Measurements from ENCODE around the gene GCDH. TPM values are rescaled to one million over a fixed set of nuclear protein-coding genes. Genes with fewer than 3 reads are reported as not detected.

GCDH gene
- total RNA-seq, 1 experiment from 2014 or later, result 53.2 TPM

GRCh38 chr19:12913011-12913561, 22.1 kb downstream of the GCDH start:
- Histone ChIP-seq H3K4me1 (ENCODE audit: insufficient read depth, low read length) (peaks cover 4% of the 10 kb centered on the region; the same call in 1 of the 2 replicates), H3K79me2 (ENCODE audit: insufficient read depth, low read length) (no peaks in the 10 kb centered on the region), H2AK5ac (ENCODE audit: insufficient read length, low read length) (no peak overlapping the region), H3K4me2 (ENCODE audit: insufficient read depth, insufficient read length, low read length) (peak overlapping the region; percentile 15), H2BK20ac (ENCODE audit: low read depth, low read length, poor library complexity, severe bottlenecking) (no peak overlapping the region), H3K79me1 (ENCODE audit: insufficient read depth, low read depth, low read length, poor library complexity, severe bottlenecking) (no peaks in the 10 kb centered on the region), H4K8ac (replicated peaks; ENCODE audit: insufficient read length, low read depth, low read length) (no peak overlapping the region), H4K91ac (ENCODE audit: insufficient read length, low read depth, low read length) (no peak overlapping the region), H2AFZ (ENCODE audit: low read length) (no peak overlapping the region), H3K23me2 (ENCODE audit: insufficient read length, low read depth, low read length, poor library complexity, severe bottlenecking) (no peaks in the 10 kb centered on the region), H3K23ac (ENCODE audit: insufficient read length, low read depth, low read length) (no peak overlapping the region), H3K56ac (ENCODE audit: insufficient read length, low read depth, low read length) (no peak overlapping the region), H4K5ac (ENCODE audit: insufficient read length, low read depth, low read length) (no peak overlapping the region), H3K27ac (ENCODE audit: insufficient read length, low read depth, low read length) (no peak overlapping the region), H4K20me1 (ENCODE audit: control insufficient read depth, insufficient read depth, insufficient read length) (no peaks in the 10 kb centered on the region), H3K9ac (ENCODE audit: extremely low read depth, insufficient read length, low read length) (no peak overlapping the region), H2BK5ac (ENCODE audit: insufficient read length, low read length) (no peak overlapping the region), H3K18ac (ENCODE audit: insufficient read length, low read depth, low read length) (peak overlapping the region; percentile 33), H3K14ac (ENCODE audit: insufficient read depth, low read length) (peak overlapping the region; percentile 24; the same call in 1 of the 2 replicates), H3T11ph (ENCODE audit: low read length) (no peak overlapping the region), H2BK15ac (ENCODE audit: low read depth, low read length) (no peak overlapping the region), H3K4ac (ENCODE audit: low read depth, low read length) (no peak overlapping the region; the same call in 1 of the 2 replicates), H3K27me3 (ENCODE audit: insufficient read depth, low read length) (peaks cover 2% of the 10 kb centered on the region; the same call in 1 of the 2 replicates), H3K9me3 (ENCODE audit: control insufficient read depth, low read depth, low read length) (no peaks in the 10 kb centered on the region), H2BK12ac (ENCODE audit: insufficient read length, low read depth, low read length) (no peak overlapping the region), H2BK120ac (ENCODE audit: low read depth, low read length, poor library complexity, severe bottlenecking) (no peak overlapping the region)
- H3K4me1 Mint-ChIP-seq, result peaks cover 20 to 25% of the 10 kb centered on the region in 2 experiments
- H3K27ac Mint-ChIP-seq, result peak overlapping the region; percentile 69 to 99 (median 96); a peak in 6 of 7 replicates
- WGBS (ENCODE audit: extremely low coverage, insufficient read length, low lambda C conversion rate), result no CpG with 5 or more reads among the region's 22 CpGs
- peak; percentile 71 for DNase-seq
- H3K36me3 Mint-ChIP-seq (ENCODE audit: insufficient read depth in 1 of 3, low read depth in 3 of 3), result no peaks in the 10 kb centered on the region
- H3K4me3 Mint-ChIP-seq, result peak overlapping the region; percentile 24 to 69; a peak in 4 of 5 replicates
- no peak for TF ChIP-seq CTCF (conservative IDR thresholded peaks at IDR 0.05)
- H3K27me3 Mint-ChIP-seq (ENCODE audit: low read depth), result peaks cover 14% of the 10 kb centered on the region
- H3K9me3 Mint-ChIP-seq, result no peaks in the 10 kb centered on the region; a peak in 1 of 5 replicates

Measured in H9 (cell line).